Smooth muscle cell (in vitro differentiated cells): ENCODE data around the gene CCDC148. TPM values are rescaled to one million over a fixed set of nuclear protein-coding genes. Genes with fewer than 3 reads are reported as not detected.

Source experiments
- DNase-seq: peaks from one replicate; lab custom pipeline; 2025; ENCODE audit not compliant: unreplicated experiment; lab: John Stamatoyannopoulos, UW
- H2AFZ ChIP-seq: fragments of 200-600 bp; sonication (generic); 2 replicates; pipeline ENCODE4 v1.6.0; 2016; ENCODE audit warnings: antibody characterized with exemption, low read depth, mild to moderate bottlenecking
- H3F3A ChIP-seq: fragments of 200-600 bp; sonication (generic); 2 replicates; pipeline ENCODE4 v1.6.0; 2017; ENCODE audit warnings: antibody characterized with exemption, low read depth
- H3K27ac ChIP-seq: fragments of 200-600 bp; sonication (generic); 2 replicates; pipeline ENCODE4 v1.5.1; 2016; ENCODE audit warnings: low read depth, mild to moderate bottlenecking
- H3K27me3 ChIP-seq: fragments of 200-600 bp; sonication (generic); 2 replicates; pipeline ENCODE4 v1.6.1; 2016; ENCODE audit warnings: low read depth, mild to moderate bottlenecking
- H3K36me3 ChIP-seq: fragments of 200-600 bp; sonication (generic); 2 replicates; pipeline ENCODE4 v1.5.1; 2016; ENCODE audit warnings: low read depth
- H3K4me1 ChIP-seq: fragments of 200-600 bp; sonication (generic); 2 replicates; pipeline ENCODE4 v1.5.1; 2016; ENCODE audit warnings: low read depth
- H3K4me2 ChIP-seq: fragments of 200-600 bp; sonication (generic); 2 replicates; pipeline ENCODE4 v1.6.0; 2016; ENCODE audit warnings: mild to moderate bottlenecking
- H3K4me3 ChIP-seq: fragments of 200-600 bp; sonication (generic); 2 replicates; pipeline ENCODE4 v1.5.1; 2016; ENCODE audit warnings: mild to moderate bottlenecking
- H3K79me2 ChIP-seq: fragments of 200-600 bp; sonication (generic); 2 replicates; pipeline ENCODE4 v1.6.0; 2016; ENCODE audit warnings: low read depth, mild to moderate bottlenecking
- H3K9ac ChIP-seq: fragments of 200-600 bp; sonication (generic); 2 replicates; pipeline ENCODE4 v1.6.0; 2016; ENCODE audit warnings: low read depth
- H3K9me3 ChIP-seq: fragments of 200-600 bp; sonication (generic); replicated peaks from 2 replicates; pipeline ENCODE4 v1.5.1; 2016; ENCODE audit warnings: low read depth
- H4K20me1 ChIP-seq: fragments of 200-600 bp; sonication (generic); 2 replicates; pipeline ENCODE4 v1.6.0; 2016; ENCODE audit warnings: low read depth
- CTCF ChIP-seq: fragments of 200-600 bp; sonication (generic); IDR thresholded peaks from 2 replicates; pipeline ENCODE4 v1.5.1; 2017; ENCODE audit warnings: borderline replicate concordance, mild to moderate bottlenecking, antibody characterized with exemption; ENCODE audit not compliant: insufficient read depth, poor library complexity, severe bottlenecking
- WGBS: methylation state at CpG from one replicate; pipeline ENCODE4 v1.1.7; 2016; ENCODE audit warnings: low lambda C conversion rate; 5-methylcytosine and 5-hydroxymethylcytosine counted together
- polyA plus RNA-seq: library from polyadenylated mRNA; unstranded; fragments of >200 nt; fragmentation: Nextera tagmentation; extraction: Ambion mirVana; gene quantifications from 2 replicates; pipeline ENCODE4 v1.2.1, GENCODE V29; 2016
- total RNA-seq: library from RNA; depleted of rRNA; stranded (reverse); fragments of >200 nt; gene quantifications from 2 replicates; pipeline ENCODE4 v1.2.3, GENCODE V29; 2014

CCDC148 gene
- total and polyA plus RNA-seq, 2 experiments from 2014 or later, result 0.09 TPM; not detected in 1

GRCh38 chr2:158187908-158188307 is 268.6 kb downstream of the CCDC148 start:
- H3K4me2 ChIP-seq, result no peak overlapping the region
- WGBS, result 92% methylated on average over 1 of the region's 1 CpG
- DNase-seq, result no peak
- peaks cover 19% of the 10 kb centered on the region for H3K4me1 ChIP-seq
- H3K27ac ChIP-seq, result no peak overlapping the region
- H3K36me3 ChIP-seq, result no peaks in the 10 kb centered on the region
- H3K4me3 ChIP-seq, result no peak overlapping the region
- H2AFZ ChIP-seq, result no peak overlapping the region
- no peak for TF ChIP-seq CTCF
- H3K9me3 ChIP-seq, result no peaks in the 10 kb centered on the region
- no peaks in the 10 kb centered on the region for H3K27me3 ChIP-seq
- no peaks in the 10 kb centered on the region for H4K20me1 ChIP-seq
- H3F3A ChIP-seq, result no peaks in the 10 kb centered on the region
- H3K9ac ChIP-seq, result no peak overlapping the region
- H3K79me2 ChIP-seq, result no peaks in the 10 kb centered on the region

DNA sequence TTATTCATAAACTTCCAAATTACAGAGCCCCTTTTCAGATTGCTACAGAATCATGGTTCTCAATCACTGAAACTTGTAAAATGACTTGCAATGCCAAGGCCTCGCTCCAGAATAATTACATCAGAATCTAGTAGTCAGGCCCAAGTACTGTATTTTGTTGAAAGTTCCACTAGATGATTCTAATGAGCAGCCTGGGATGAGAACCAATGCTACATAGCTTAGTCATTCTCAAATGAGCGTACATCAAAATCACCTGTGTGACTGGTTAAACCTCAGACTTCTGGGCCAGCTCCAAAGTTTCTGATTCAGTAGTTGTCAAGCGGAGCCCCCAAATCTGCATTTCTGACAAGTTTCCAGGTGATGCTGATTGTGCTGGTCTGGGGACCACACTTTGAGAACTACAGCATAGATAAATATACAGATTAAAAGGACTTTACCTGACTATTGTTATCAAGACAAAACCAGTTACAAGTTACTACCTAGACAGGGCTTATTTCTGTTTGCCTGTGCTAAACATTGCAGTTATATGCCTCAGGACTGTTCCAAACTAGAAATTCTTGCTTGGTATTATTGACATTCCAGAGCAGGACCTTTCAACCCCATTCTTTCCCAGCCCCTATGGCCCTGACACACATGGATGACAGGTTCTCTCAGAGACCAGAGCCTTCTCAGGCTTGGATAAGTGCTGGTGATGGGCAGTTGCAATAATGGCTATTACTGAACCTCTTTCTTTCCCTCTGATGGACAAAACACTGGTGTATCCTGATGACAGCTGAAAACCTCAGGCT is 271.8 kb downstream of the CCDC148 start:
- Histone ChIP-seq H4K20me1 (no peaks in the 10 kb centered on the region), H3K79me2 (no peaks in the 10 kb centered on the region), H3K4me2 (no peak overlapping the region), H3K27me3 (no peaks in the 10 kb centered on the region), H2AFZ (no peak overlapping the region), H3K4me1 (no peaks in the 10 kb centered on the region), H3K36me3 (no peaks in the 10 kb centered on the region), H3F3A (no peaks in the 10 kb centered on the region), H3K4me3 (no peak overlapping the region), H3K9me3 (no peaks in the 10 kb centered on the region), H3K9ac (no peak overlapping the region), H3K27ac (no peak overlapping the region)
- DNase-seq, result no peak
- WGBS, result 87% methylated on average over 3 of the region's 3 CpGs
- no peak for TF ChIP-seq CTCF

DNA sequence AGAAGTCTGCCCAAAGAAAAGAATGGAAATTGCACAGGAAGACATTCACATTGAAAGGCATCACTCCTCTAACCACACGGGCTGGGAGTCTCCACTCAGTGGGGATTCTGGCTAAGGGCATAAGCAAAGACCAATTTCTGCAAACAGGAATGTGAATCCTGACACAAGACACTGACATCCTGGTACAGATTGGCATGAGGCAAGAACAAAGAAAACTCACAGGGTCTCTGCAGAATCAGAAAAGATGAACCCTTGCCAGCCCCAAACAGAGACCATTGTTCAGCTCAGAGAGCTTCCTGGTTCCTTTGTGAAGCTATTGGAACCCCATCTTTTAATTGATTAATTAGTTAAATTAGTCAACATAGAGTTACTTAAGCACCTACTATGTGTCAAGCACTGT is 272.6 kb downstream of the CCDC148 start:
- TF ChIP-seq CTCF, result no peak
- 57% methylated on average over 1 of the region's 1 CpG for WGBS
- H3K9ac ChIP-seq, result no peak overlapping the region

GRCh38 chr2:158182676-158183295 is 273.8 kb downstream of the CCDC148 start:
- H3K4me3 ChIP-seq, result no peak overlapping the region
- no peaks in the 10 kb centered on the region for H3K9me3 ChIP-seq
- H2AFZ ChIP-seq, result no peak overlapping the region
- H3K4me1 ChIP-seq, result no peaks in the 10 kb centered on the region
- H3K9ac ChIP-seq, result no peak overlapping the region
- no peaks in the 10 kb centered on the region for H3K27me3 ChIP-seq
- no peak for TF ChIP-seq CTCF
- H3F3A ChIP-seq, result no peaks in the 10 kb centered on the region
- H3K27ac ChIP-seq, result no peak overlapping the region
- 58% methylated on average over 3 of the region's 3 CpGs for WGBS
- no peak for DNase-seq
- no peak overlapping the region for H3K4me2 ChIP-seq
- no peaks in the 10 kb centered on the region for H3K79me2 ChIP-seq
- H4K20me1 ChIP-seq, result no peaks in the 10 kb centered on the region
- no peaks in the 10 kb centered on the region for H3K36me3 ChIP-seq

More for the DNA sequence above, 272.6 kb downstream of the CCDC148 start:
- H4K20me1 ChIP-seq, result no peaks in the 10 kb centered on the region
- H3K27ac ChIP-seq, result no peak overlapping the region
- H3K36me3 ChIP-seq, result no peaks in the 10 kb centered on the region
- no peak overlapping the region for H2AFZ ChIP-seq
- no peak for DNase-seq
- no peak overlapping the region for H3K4me2 ChIP-seq
- no peaks in the 10 kb centered on the region for H3K79me2 ChIP-seq
- H3K4me1 ChIP-seq, result no peaks in the 10 kb centered on the region
- no peaks in the 10 kb centered on the region for H3F3A ChIP-seq
- no peak overlapping the region for H3K4me3 ChIP-seq
- no peaks in the 10 kb centered on the region for H3K9me3 ChIP-seq
- H3K27me3 ChIP-seq, result no peaks in the 10 kb centered on the region
